Right cardiac atrium (tissue), 5 donors: ENCODE data around the gene DSP. TPM values are rescaled to one million over a fixed set of nuclear protein-coding genes. Genes with fewer than 3 reads are reported as not detected.

ENCODE experiments used
- ATAC-seq, 2 donors: fragments of 200-7000 bp; cut with Tn5 transposase; one replicate each; pipeline versions ENCODE4 v1.8.0 to v1.9.1; 2020; ENCODE audit warnings: moderate library complexity in 2 of 2, mild to moderate bottlenecking in 1 of 2
- DNase-seq, 3 donors: peaks; one replicate each; pipeline ENCODE4 v3.0.0-alpha.2; 2020
- H3K27ac ChIP-seq: one replicate; pipeline ENCODE4 v1.5.1; 2013; ENCODE audit warnings: mild to moderate bottlenecking, low read length, control low read depth, moderate library complexity
- H3K27me3 ChIP-seq: one replicate; pipeline ENCODE4 v1.6.1; 2013; ENCODE audit not compliant: control insufficient read depth, insufficient read depth
- H3K4me1 ChIP-seq: one replicate; pipeline ENCODE4 v1.6.1; 2013; ENCODE audit warnings: low read length; ENCODE audit not compliant: control insufficient read depth, insufficient read depth
- H3K4me3 ChIP-seq: one replicate; pipeline ENCODE4 v1.5.1; 2013; ENCODE audit warnings: low read length, control low read depth
- H3K9me3 ChIP-seq: one replicate; pipeline ENCODE4 v1.6.1; 2013; ENCODE audit warnings: low read length; ENCODE audit not compliant: control insufficient read depth
- WGBS: extraction: QIAGEN DNeasy Blood & Tissue Kit; methylation state at CpG from one replicate; pipeline ENCODE4 v1.1.7; 2013; 5-methylcytosine and 5-hydroxymethylcytosine counted together
- intact Hi-C, 4 donors: fragments of 100-400 bp; cut with DNase I; formaldehyde crosslinking; loops; one replicate each; pipeline versions ENCODE4 v1.11.0 to v1.14.0; 2022 to 2023
- polyA plus RNA-seq: library from polyadenylated mRNA; stranded (reverse); fragments of 200-250 nt; gene quantifications from one replicate; pipeline ENCODE4 v1.2.3, GENCODE V29; 2013
- total RNA-seq, 4 donors: library from RNA; stranded (reverse); fragmentation: NEBNext Ultra II Directional; extraction: Animal tissue kit (Norgen Biotek cat#: 25700); gene quantifications; one replicate each; pipeline ENCODE4 v1.2.1, GENCODE V29; 2021
- donor health status: healthy with polysubstance abuse.
- donor health status: DM: no; HTN: yes; CAD: no.
- donor health status: DM: no; HTN: no; CAD: no.
- donor health status: DM: no; HTN: yes; CAD: no; lungs with severe emphysema.
- donor health status: DM: yes; HTN: yes; CAD: no.

DSP gene
- total and polyA plus RNA-seq, 5 donors = 94.7 to 311 (median 246) TPM

DNA sequence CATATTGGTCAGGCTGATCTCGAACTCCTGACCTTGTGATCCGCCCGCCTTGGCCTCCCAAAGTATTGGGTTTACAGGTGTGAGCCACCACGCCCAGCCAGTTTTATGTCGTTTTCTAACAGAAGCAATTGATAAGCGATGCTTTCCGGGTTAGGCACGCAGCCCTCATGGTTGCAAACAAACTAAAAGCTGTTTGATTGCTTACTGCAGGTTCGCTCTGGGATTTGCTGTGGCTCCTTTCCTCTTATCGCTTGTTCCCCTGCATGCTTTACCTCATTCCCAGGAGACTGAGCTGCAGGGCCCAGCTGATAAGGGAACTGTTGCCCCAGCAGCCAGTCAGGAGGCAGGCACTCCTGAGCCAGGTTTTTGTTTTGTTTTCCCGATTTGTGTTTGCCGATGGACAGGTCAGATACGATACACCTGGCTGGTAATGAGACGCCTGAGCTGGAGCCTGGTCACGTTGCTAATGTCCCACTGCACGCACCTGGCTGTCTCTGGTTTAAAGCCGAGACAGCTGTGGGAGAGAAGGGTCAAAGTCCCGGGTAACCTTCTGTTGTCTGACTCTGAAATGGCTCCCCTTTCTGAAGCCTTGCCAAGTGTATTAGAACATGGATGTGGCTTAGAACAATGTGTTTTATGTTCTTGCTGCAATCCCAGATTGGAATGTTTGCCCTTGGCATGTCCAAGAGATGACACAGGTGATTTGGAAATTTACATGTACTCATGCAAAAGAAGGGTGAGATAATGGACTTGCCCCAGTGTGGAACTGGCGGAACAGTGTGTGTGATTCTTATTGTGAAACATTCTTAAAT is 19.9 kb downstream of the DSP start:
- ATAC-seq = peak; percentile 73 to 86
- 60% methylated on average over 19 of the region's 19 CpGs for WGBS
- H3K27me3 ChIP-seq = no peaks in the 10 kb centered on the region
- no peak for DNase-seq
- no peaks in the 10 kb centered on the region for H3K9me3 ChIP-seq
- H3K27ac ChIP-seq = peak overlapping the region; percentile 51
- H3K4me1 ChIP-seq = peaks cover 5% of the 10 kb centered on the region
- intact Hi-C loops = no loop called here
- no peak overlapping the region for H3K4me3 ChIP-seq

DNA sequence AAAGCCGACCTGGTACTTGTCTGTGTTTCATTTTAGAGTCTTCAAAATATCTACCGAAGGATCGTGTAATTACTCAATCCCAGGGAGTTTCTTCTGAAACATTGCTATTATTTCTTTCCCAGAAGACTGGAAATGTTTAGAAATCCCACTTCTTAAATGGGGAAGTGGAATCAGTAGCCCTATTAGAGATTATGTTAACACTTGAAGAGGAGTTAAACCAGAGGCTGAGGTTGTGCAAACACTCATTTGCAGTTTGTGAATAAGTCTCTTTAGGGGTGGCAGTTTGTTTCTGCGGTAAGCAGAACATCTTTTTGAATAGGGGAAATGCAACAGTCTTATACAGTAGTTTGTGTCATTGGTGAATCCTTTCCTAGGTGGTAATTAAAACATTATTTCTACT is 21.3 kb downstream of the DSP start:
- Histone ChIP-seq H3K4me3 (no peak overlapping the region), H3K27me3 (no peaks in the 10 kb centered on the region), H3K4me1 (peaks cover 5% of the 10 kb centered on the region), H3K27ac (no peak overlapping the region), H3K9me3 (no peaks in the 10 kb centered on the region)
- WGBS = 82% methylated on average over 4 of the region's 4 CpGs
- ATAC-seq (no peak), DNase-seq (no peak)
- intact Hi-C loops = no loop called here

GRCh38 chr6:7566107-7566506 is 24.6 kb downstream of the DSP start:
- Histone ChIP-seq H3K4me3 (no peak overlapping the region), H3K27me3 (no peaks in the 10 kb centered on the region), H3K4me1 (peaks cover 3% of the 10 kb centered on the region), H3K9me3 (no peaks in the 10 kb centered on the region), H3K27ac (no peak overlapping the region)
- intact Hi-C loops = no loop called here
- DNase-seq = no peak
- ATAC-seq = no peak
- WGBS = 83% methylated on average over 2 of the region's 2 CpGs

- Histone ChIP-seq H3K4me3 (no peak overlapping the region), H3K27ac (no peak overlapping the region), H3K4me1 (no peaks in the 10 kb centered on the region), H3K9me3 (no peaks in the 10 kb centered on the region), H3K27me3 (no peaks in the 10 kb centered on the region)
- no peak for DNase-seq
- ATAC-seq = no peak
- intact Hi-C loops = no loop called here
- 88% methylated on average over 4 of the region's 4 CpGs for WGBS
Measured at GRCh38 chr6:7566617-7567173, 25.2 kb downstream of the DSP start.

- H3K27me3 ChIP-seq = no peaks in the 10 kb centered on the region
- intact Hi-C loops = no loop called here
- 30% methylated on average over 3 of the region's 3 CpGs for WGBS
- DNase-seq = no peak
- no peaks in the 10 kb centered on the region for H3K4me1 ChIP-seq
- H3K27ac ChIP-seq = no peak overlapping the region
- no peak for ATAC-seq
- H3K9me3 ChIP-seq = no peaks in the 10 kb centered on the region
- H3K4me3 ChIP-seq = no peak overlapping the region
Measured at GRCh38 chr6:7568021-7568420, 26.6 kb downstream of the DSP start.

GRCh38 chr6:7569082-7569481 is 27.6 kb downstream of the DSP start:
- Histone ChIP-seq H3K9me3 (no peaks in the 10 kb centered on the region), H3K27ac (no peak overlapping the region), H3K4me1 (no peaks in the 10 kb centered on the region), H3K4me3 (no peak overlapping the region), H3K27me3 (no peaks in the 10 kb centered on the region)
- WGBS = 78% methylated on average over 13 of the region's 13 CpGs
- DNase-seq (no peak), ATAC-seq (no peak)
- intact Hi-C loops = no loop called here

DNA sequence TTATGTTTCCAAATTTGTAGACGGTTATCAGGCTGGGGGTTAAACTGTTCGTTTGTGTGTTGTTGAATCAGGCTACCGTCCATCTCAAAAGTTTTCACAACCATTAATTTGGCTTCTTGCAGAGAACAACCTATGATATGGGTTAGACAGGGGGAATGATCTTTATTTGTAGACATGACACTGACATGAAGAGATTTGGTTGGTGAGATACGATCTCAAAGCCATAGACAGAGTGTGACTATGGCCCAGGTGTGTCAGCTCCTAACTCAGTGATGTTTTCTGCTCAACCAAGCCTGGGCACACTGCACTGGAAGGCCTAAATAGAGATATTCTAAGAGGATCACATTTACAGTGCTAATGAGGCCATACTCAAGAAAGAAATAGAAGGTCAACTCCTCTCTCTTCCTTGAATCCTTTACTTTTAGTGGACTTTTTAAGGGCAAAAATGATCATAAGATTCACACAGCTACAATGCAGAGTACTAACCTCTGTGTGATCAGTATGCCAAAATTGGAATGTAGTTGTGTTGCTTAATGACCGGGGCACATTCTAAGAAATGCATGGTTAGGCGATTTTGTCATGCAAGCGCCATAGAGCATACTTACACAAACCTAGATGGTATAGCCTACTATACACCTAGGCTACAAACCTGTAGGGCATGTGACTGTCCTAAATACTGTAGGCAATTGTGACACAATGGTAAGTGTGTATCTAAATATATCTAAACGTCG is 30.9 kb downstream of the DSP start:
- intact Hi-C loops = loop anchor here in 2 of 4 donors (10.0 kb wide), 1 partner anchor 158 kb away; no protein-coding TSS in a partner anchor

DNA sequence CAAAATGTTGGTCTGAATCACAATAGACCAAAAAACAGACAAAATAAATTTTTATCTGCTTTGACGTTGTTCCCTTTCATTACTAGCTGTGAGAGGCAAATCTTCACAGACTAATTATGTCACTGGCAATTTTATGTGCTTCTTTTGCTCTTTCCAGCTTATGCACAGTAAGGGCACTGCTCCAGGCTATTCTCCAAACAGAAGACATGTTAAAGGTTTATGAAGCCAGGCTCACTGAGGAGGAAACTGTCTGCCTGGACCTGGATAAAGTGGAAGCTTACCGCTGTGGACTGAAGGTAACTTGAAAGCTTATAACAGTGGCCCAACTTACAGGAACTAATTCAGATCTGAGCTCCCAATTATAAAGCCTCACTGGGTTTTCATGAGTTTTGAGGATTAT is 33.0 kb downstream of the DSP start:
- Histone ChIP-seq H3K27me3 (no peaks in the 10 kb centered on the region), H3K4me1 (no peaks in the 10 kb centered on the region), H3K9me3 (no peaks in the 10 kb centered on the region), H3K27ac (no peak overlapping the region), H3K4me3 (no peak overlapping the region)
- whole genome bisulfite sequencing = 75% methylated on average over 2 of the region's 2 CpGs
- DNase-seq (no peak), ATAC-seq (no peak)
- intact Hi-C loops = loop anchor here in 2 of 4 donors (10.0 kb wide), 1 partner anchor 160 kb away; no protein-coding TSS in a partner anchor

More for the DNA sequence above, 30.9 kb downstream of the DSP start:
- no peaks in the 10 kb centered on the region for H3K4me1 ChIP-seq
- 87% methylated on average over 9 of the region's 9 CpGs for WGBS
- no peak overlapping the region for H3K27ac ChIP-seq
- no peak for DNase-seq
- no peaks in the 10 kb centered on the region for H3K27me3 ChIP-seq
- ATAC-seq = no peak
- no peak overlapping the region for H3K4me3 ChIP-seq
- no peaks in the 10 kb centered on the region for H3K9me3 ChIP-seq

DNA sequence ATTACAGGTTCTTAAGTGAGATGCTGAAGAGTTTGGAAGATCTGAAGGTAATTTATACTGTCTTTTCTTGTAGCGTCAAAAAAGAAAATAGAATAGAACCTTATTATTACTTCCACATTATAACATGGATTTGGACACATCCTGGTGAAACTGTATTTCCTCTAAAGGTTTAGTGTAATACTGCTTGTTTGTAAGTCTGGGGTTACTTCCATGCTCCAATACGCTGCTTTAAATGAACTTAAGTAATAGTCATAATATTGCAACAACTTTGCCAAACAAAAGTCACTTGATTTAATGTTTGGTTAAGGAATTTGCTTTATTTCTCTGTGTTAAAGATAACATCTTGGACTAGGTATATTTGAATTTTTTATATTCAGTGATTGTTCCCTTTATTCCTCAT is 37.0 kb downstream of the DSP start:
- Histone ChIP-seq H3K27me3 (no peaks in the 10 kb centered on the region), H3K27ac (no peak overlapping the region), H3K4me3 (no peak overlapping the region), H3K4me1 (no peaks in the 10 kb centered on the region), H3K9me3 (no peaks in the 10 kb centered on the region)
- WGBS = 41% methylated on average over 2 of the region's 2 CpGs
- DNase-seq (no peak), ATAC-seq (no peak)
- intact Hi-C loops = loop anchor here in 2 of 4 donors (10.0 kb wide), 1 partner anchor 164 kb away; no protein-coding TSS in a partner anchor

DNA sequence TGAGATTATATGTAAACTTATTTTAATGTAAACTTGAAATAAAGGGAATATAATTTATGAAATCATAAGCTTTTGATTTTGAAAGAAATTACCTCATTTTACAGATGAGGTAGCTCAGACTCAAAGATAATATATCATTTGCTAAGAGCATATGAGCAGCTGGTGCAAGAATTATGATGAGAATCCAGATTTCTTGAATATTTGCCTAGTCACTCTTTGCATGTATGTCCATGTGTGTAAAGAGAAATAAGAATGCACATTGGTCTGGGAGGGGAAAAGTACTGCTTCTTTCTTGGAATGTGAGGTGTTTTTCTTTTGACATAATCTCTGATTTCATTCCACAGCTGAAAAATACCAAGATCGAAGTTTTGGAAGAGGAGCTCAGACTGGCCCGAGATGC is 37.5 kb downstream of the DSP start:
- Histone ChIP-seq H3K4me3 (no peak overlapping the region), H3K9me3 (no peaks in the 10 kb centered on the region), H3K4me1 (no peaks in the 10 kb centered on the region), H3K27me3 (no peaks in the 10 kb centered on the region), H3K27ac (no peak overlapping the region)
- intact Hi-C loops = loop anchor here in 2 of 4 donors (10.0 kb wide), 1 partner anchor 164 kb away; no protein-coding TSS in a partner anchor
- no peak for DNase-seq
- no peak for ATAC-seq
- WGBS = 77% methylated on average over 2 of the region's 2 CpGs

GRCh38 chr6:7579851-7580250 is 38.4 kb downstream of the DSP start:
- H3K27ac ChIP-seq = no peak overlapping the region
- no peaks in the 10 kb centered on the region for H3K27me3 ChIP-seq
- no peak for DNase-seq
- intact Hi-C loops = loop anchor here in 3 of 4 donors (10.0 kb wide), 2 partner anchors 165 to 275 kb away; no protein-coding TSS in a partner anchor
- WGBS = 94% methylated on average over 9 of the region's 9 CpGs
- H3K4me1 ChIP-seq = no peaks in the 10 kb centered on the region
- H3K9me3 ChIP-seq = no peaks in the 10 kb centered on the region
- H3K4me3 ChIP-seq = no peak overlapping the region
- ATAC-seq = no peak
